BJ (cell line): Measurements from ENCODE around the gene BLOC1S6. TPM values are rescaled to one million over a fixed set of nuclear protein-coding genes. Genes with fewer than 3 reads are reported as not detected.
"Not testable (repeated sequence)": the region's sequence is repeated elsewhere in the genome, so short reads cannot be mapped to it uniquely, and the experiment has no call there.

Experiments
- CTCF ChIA-PET: fragments of 350-600 bp; formaldehyde crosslinking; extraction: SDS; loops from one replicate; lab custom pipeline; 2021; ENCODE audit warnings: antibody characterized with exemption, inconsistent platforms; lab: Yijun Ruan, JAX
- POLR2A ChIA-PET: fragments of 300-600 bp; sonication (Branson Sonifier 250); formaldehyde crosslinking; extraction: SDS; loops from one replicate; lab custom pipeline; 2021; ENCODE audit warnings: antibody characterized with exemption; lab: Charles Lee
- DNase-seq: peaks from one replicate; pipeline ENCODE4 v3.0.0-alpha.2; 2011; ENCODE audit warnings: low read depth
- H3K27me3 ChIP-seq: 2 replicates; pipeline ENCODE4 v1.6.0; 2011; ENCODE audit warnings: low read length; ENCODE audit not compliant: control insufficient read depth, insufficient read depth
- H3K36me3 ChIP-seq: 2 replicates; pipeline ENCODE4 v1.5.1; 2011; ENCODE audit warnings: low read length; ENCODE audit not compliant: control insufficient read depth, insufficient read depth
- H3K4me3 ChIP-seq: 2 replicates; pipeline ENCODE4 v1.5.1; 2011; ENCODE audit warnings: low read depth, mild to moderate bottlenecking, control low read depth, low read length
- CTCF ChIP-seq: IDR thresholded peaks from 2 replicates; pipeline ENCODE4 v1.5.1; 2011; ENCODE audit warnings: low read depth, mild to moderate bottlenecking, control low read depth, inconsistent platforms, low read length, moderate library complexity; ENCODE audit not compliant: insufficient read depth
- polyA plus RNA-seq: library from polyadenylated mRNA; depleted of rRNA; stranded (reverse); fragments of >200 nt; gene quantifications from 2 replicates; pipeline ENCODE4 v1.2.3, GENCODE V29; 2011

BLOC1S6 gene
- polyA plus RNA-seq, 1 experiment = 12.4 TPM

GRCh38 chr15:45645026-45645980, 58.1 kb downstream of the BLOC1S6 start:
- Histone ChIP-seq H3K36me3 (no peaks in the 10 kb centered on the region), H3K4me3 (no peak overlapping the region), H3K27me3 (no peaks in the 10 kb centered on the region)
- ChIA-PET POLR2A (no interaction called here), CTCF (interaction anchor here (1.0 to 1.7 kb wide), 3 partner anchors 14 to 60 kb away, joined by 3 to 5 read pairs (median 3); no protein-coding TSS in a partner anchor)
- no peak for TF ChIP-seq CTCF
- peak; percentile 48 for DNase-seq

GRCh38 chr15:45646220-45646619, 59.0 kb downstream of the BLOC1S6 start:
- Histone ChIP-seq H3K4me3 (no peak overlapping the region), H3K27me3 (no peaks in the 10 kb centered on the region), H3K36me3 (no peaks in the 10 kb centered on the region)
- DNase-seq = no peak
- TF ChIP-seq CTCF = no peak
- POLR2A ChIA-PET = no interaction called here
- CTCF ChIA-PET = interaction anchor here (1.0 to 1.7 kb wide), 3 partner anchors 13 to 60 kb away, joined by 3 to 5 read pairs (median 3); no protein-coding TSS in a partner anchor

- TF ChIP-seq CTCF = no peak
- Histone ChIP-seq H3K36me3 (no peaks in the 10 kb centered on the region), H3K27me3 (no peaks in the 10 kb centered on the region), H3K4me3 (no peak overlapping the region)
- DNase-seq = no peak
- ChIA-PET CTCF (interaction anchor here (0.9 to 1.4 kb wide), 2 partner anchors 17 to 191 kb away, joined by 3 to 5 read pairs; no protein-coding TSS in a partner anchor), POLR2A (interaction anchor here (0.7 kb wide), 1 partner anchor 365 kb away, joined by 6 read pairs; no protein-coding TSS in a partner anchor)
Measured at GRCh38 chr15:45647828-45648227, 60.6 kb downstream of the BLOC1S6 start.

- no peaks in the 10 kb centered on the region for H3K27me3 ChIP-seq
- no peak for DNase-seq
- CTCF ChIA-PET = interaction anchor here (0.9 to 1.5 kb wide), 4 partner anchors 9 to 192 kb away, joined by 3 to 5 read pairs (median 4); no protein-coding TSS in a partner anchor
- POLR2A ChIA-PET = no interaction called here
- no peak for TF ChIP-seq CTCF
- H3K4me3 ChIP-seq = no peak overlapping the region
- H3K36me3 ChIP-seq = no peaks in the 10 kb centered on the region
Measured at GRCh38 chr15:45648521-45649200, 61.5 kb downstream of the BLOC1S6 start.

GRCh38 chr15:45650007-45650406, 62.8 kb downstream of the BLOC1S6 start:
- H3K27me3 ChIP-seq, H3K36me3 ChIP-seq, H3K4me3 ChIP-seq, DNase-seq, POLR2A ChIA-PET: not testable (repeated sequence)
- CTCF ChIA-PET = interaction anchor here (1.2 to 1.5 kb wide), 2 partner anchors 12 to 14 kb away, joined by 3 read pairs; no protein-coding TSS in a partner anchor
